ENCODE results near the gene NUCB2.
A peak's percentile ranks its signal among the peaks of the same experiment; 100 is the strongest.

Gene NUCB2

DNA sequence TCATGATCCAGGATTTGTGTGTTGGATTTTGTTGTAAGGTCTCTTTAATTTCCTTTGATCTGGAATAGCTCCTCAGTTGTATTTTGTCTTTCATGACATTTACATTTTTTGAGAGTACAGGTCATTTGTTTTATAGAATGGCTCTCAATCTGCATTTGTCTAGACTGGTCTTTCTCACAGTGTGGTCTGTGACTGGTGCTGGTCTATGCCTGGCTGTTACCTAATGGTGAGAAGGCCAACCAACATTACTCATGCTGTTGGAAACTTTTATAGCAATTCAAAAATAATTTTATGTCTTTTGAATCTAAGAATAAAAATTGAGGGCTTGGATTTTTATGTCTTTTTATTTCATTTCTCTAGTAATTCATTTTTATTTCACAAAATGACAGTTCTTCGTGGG lies 71.1 kb downstream of the NUCB2 start:
- Histone ChIP-seq H3K4me1 (ENCODE audit: insufficient read depth, low read length) (peaks cover 5% of the 10 kb centered on the region), H3K27me3 (ENCODE audit: control insufficient read depth in 1 of 2, insufficient read depth in 2 of 2, low read length in 2 of 2) (no peaks in the 10 kb centered on the region), H3K9ac (ENCODE audit: low read length) (no peak overlapping the region), H3K4me3 (ENCODE audit: low read depth in 1 of 2, low read length in 2 of 2) (no peak overlapping the region), H3K9me3 (ENCODE audit: low read length) (no peaks in the 10 kb centered on the region), H3K27ac (ENCODE audit: low read depth, low read length) (no peak overlapping the region), H3K36me3 (ENCODE audit: insufficient read depth, low read length) (no peaks in the 10 kb centered on the region)

DNA sequence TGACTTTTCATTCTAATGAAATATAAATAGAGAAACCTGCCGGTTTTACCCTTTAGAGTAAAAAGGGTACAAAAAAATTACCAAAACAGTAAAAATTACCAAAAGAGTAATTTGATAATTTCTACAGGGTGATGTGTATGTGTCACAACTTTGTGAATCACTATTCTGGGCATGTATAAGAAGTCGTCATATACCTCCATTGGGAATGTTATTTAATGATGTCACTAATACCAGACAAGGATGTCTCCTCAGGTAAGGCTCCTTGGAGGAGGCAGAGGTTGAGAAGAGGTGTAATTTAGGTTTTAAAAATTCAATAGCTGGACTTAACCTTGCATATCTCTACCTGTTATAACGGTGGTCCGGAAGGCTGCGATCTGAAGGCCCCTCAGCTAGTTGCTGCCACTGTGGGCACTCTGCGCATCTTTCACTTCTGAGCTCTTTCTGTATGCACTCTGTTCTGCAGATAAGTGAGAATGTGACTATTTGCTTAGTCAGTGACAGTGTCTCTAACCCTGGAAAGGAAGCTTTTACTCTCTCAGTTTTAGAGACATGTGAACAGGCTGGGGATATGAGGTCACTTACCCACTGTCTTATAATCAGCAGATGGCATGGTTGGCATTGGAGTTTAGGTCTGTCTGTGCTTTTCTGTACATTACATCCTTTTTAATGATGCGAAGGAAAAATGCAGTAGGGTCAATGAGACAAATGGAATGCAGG lies 74.1 kb downstream of the NUCB2 start:
- H3K27ac ChIP-seq (ENCODE audit: low read depth, low read length), result no peak overlapping the region
- H3K4me3 ChIP-seq (ENCODE audit: low read depth in 1 of 2, low read length in 2 of 2), result no peak overlapping the region
- H3K9ac ChIP-seq (ENCODE audit: low read length), result no peak overlapping the region
- peaks cover 13% of the 10 kb centered on the region for H3K4me1 ChIP-seq (ENCODE audit: insufficient read depth, low read length)
- no peaks in the 10 kb centered on the region for H3K27me3 ChIP-seq (ENCODE audit: control insufficient read depth in 1 of 2, insufficient read depth in 2 of 2, low read length in 2 of 2)
- no peaks in the 10 kb centered on the region for H3K9me3 ChIP-seq (ENCODE audit: low read length)
- no peaks in the 10 kb centered on the region for H3K36me3 ChIP-seq (ENCODE audit: insufficient read depth, low read length)

DNA sequence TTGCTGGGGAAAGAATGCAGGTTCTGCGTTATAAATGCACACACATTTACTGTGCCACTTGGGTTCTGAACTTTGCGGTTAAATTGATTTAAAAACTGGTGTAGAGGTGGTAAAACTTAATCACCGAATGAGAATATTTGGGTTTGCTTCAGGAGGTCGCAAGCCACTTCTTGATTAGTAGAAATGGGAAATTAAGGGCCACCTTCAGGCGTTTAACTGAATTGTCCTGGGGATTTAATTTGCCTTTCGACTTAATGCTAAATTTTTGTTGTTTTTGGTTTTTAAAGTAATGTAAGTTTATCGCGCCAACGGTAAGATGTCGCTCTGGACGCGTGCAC lies 74.6 kb downstream of the NUCB2 start:
- H3K9me3 ChIP-seq (ENCODE audit: low read length), result no peaks in the 10 kb centered on the region
- H3K27me3 ChIP-seq (ENCODE audit: control insufficient read depth in 1 of 2, insufficient read depth in 2 of 2, low read length in 2 of 2), result no peaks in the 10 kb centered on the region
- peak overlapping the region; percentile 41 for H3K27ac ChIP-seq (ENCODE audit: low read depth, low read length)
- no peak overlapping the region for H3K9ac ChIP-seq (ENCODE audit: low read length)
- peak overlapping the region; percentile 57 to 78 for H3K4me3 ChIP-seq (ENCODE audit: low read depth in 1 of 2, low read length in 2 of 2)
- no peaks in the 10 kb centered on the region for H3K36me3 ChIP-seq (ENCODE audit: insufficient read depth, low read length)
- peaks cover 13% of the 10 kb centered on the region for H3K4me1 ChIP-seq (ENCODE audit: insufficient read depth, low read length)

DNA sequence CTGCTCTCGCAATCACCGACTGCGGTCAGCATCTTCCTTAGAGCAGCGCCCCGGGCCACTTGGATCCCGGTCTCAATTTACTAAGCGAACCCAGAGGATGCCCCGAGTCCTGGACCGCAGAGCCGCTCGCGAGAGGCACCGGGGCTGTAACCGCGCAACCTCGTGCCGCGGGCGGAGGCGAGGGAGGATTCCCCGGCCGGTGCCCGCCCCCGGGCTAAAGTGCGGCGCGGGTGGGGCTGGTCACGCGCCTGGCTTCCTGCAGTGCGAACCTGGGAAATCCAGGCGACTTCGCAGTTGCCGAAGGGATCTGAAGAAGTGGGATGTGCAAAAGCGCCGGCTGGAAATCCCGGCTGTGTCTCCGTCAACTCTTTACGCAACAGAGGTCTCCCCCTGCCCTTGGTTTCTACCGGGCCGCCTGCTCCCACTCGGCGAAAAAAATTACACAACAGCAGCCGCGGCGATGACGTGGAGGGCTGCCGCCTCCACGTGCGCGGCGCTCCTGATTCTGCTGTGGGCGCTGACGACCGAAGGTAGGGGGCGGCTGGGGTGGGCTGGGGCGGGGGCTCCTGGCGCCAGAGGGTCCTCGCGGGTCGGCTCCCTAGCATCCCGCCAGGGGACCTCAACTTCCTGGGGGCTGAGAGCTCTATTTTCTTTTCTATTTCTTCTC lies 75.1 kb downstream of the NUCB2 start, which contains the start of gene NCR3LG1:
Gene NCR3LG1, plus strand, starts transcription at position 291 of the 667 bp plus-strand sequence. Its CDS starts 170 bp downstream, at position 461.
- peaks cover 13% of the 10 kb centered on the region for H3K4me1 ChIP-seq (ENCODE audit: insufficient read depth, low read length)
- H3K4me3 ChIP-seq (ENCODE audit: low read depth in 1 of 2, low read length in 2 of 2), result peak within 1 kb of the TSS; percentile 57 to 78
- H3K27me3 ChIP-seq (ENCODE audit: control insufficient read depth in 1 of 2, insufficient read depth in 2 of 2, low read length in 2 of 2), result no peaks in the 10 kb centered on the region
- no peaks in the 10 kb centered on the region for H3K9me3 ChIP-seq (ENCODE audit: low read length)
- peak within 1 kb of the TSS; percentile 41 for H3K27ac ChIP-seq (ENCODE audit: low read depth, low read length)
- H3K9ac ChIP-seq (ENCODE audit: low read length), result peak within 1 kb of the TSS; percentile 19
- H3K36me3 ChIP-seq (ENCODE audit: insufficient read depth, low read length), result no peaks in the 10 kb centered on the region

DNA sequence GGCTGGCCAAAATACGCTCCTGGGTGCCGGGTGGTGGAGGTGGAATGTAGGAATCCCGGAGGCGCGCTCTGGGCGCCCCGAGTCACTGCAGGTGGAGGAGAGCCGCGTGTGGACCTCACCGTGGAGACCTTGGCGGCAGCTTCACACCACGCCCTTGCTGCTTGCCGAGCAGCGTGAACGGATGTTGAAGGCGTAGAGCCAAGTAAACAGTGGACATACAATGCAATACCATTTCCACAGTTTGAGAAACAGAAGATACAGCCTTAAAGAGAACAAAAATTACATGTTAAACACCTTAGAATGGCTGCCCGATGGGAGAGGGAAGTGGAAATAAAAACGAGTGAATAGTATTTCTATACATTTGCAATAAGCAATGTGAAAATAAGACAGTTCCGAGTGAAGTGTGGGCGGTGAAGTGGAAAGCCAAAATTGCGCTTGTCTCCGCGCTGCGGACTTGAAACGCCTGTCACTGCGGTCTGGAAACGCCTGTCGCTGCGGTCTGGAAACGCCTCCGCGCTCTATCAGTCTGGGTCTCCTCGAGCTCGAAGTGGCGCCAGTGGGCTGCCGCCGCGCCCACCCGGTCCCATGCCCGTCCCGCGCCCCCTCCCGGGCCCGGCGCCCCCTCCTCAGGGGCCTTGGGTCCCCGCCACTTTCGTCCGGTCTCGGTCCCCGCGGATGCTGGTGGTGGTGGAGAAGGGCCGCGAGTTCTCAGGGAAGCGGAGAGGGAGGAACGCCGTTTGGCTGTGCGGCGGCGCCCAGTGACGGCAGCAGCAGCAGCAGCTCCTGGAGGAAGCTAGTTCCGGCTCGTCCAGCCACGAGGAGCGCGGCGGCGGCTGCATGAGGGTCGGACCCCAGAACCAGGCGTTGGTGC lies 76.6 kb downstream of the NUCB2 start:
- H3K36me3 ChIP-seq (ENCODE audit: insufficient read depth, low read length), result no peaks in the 10 kb centered on the region
- H3K9ac ChIP-seq (ENCODE audit: low read length), result peak overlapping the region; percentile 19
- peak overlapping the region; percentile 57 to 66 for H3K4me3 ChIP-seq (ENCODE audit: low read depth in 1 of 2, low read length in 2 of 2)
- no peaks in the 10 kb centered on the region for H3K27me3 ChIP-seq (ENCODE audit: control insufficient read depth in 1 of 2, insufficient read depth in 2 of 2, low read length in 2 of 2)
- no peaks in the 10 kb centered on the region for H3K9me3 ChIP-seq (ENCODE audit: low read length)
- H3K4me1 ChIP-seq (ENCODE audit: insufficient read depth, low read length), result peaks cover 13% of the 10 kb centered on the region
- H3K27ac ChIP-seq (ENCODE audit: low read depth, low read length), result peak overlapping the region; percentile 70

DNA sequence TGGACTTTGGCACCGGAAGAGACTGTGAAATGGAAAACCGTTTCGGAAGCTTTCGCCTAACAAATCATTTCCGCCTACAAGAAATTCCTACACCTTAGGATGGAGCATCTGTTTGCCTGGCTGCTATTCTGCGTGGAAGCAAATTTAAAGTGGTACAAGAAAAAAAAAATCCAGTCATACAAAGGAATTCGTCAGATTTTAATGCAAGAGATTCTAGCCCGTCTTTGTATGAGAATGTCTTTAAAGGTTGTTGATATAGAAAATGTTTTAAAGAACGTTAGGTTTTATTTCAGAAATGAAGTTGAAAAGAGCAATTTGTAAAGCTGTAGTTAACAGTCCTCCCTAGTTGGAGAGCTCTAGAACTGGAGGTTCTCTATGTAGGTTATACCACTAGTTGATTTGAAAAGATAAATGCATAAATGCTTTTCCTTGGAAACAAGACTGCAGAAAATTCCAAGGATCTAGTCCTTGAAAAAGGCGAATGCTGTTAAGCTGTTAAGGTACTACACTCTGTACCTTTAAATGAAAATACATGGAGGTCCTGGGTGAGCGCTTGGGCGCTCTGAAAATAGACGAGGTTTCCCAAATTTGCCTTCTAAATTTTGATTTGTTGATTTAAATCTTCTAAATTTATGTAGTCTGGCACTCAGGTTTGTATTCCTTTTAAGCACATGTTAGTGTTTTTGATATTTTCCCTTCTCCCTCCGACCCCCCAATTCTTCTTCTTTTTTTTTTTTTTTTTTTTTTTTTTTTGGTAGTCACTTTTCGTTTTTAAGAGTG lies 77.5 kb downstream of the NUCB2 start:
- no peaks in the 10 kb centered on the region for H3K9me3 ChIP-seq (ENCODE audit: low read length)
- H3K4me3 ChIP-seq (ENCODE audit: low read depth in 1 of 2, low read length in 2 of 2), result peak overlapping the region; percentile 57 to 66

DNA sequence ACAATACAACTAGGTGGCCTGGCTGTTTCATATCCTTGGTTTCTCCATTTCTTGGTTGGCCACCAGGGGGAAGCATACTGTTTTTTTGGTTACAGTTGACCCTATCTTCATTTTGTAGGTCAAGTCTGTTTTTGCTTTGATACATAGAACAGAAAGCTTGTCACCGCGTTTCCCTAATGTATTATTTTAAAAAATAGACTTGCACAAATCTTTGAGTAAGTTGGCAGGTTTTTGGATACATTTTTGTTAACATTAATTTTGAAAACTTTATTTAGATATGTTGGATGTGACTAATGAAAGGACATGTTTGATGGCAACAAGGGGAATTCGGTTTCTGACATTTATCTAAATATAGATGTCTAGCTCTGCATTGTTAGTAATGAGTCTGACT lies 78.1 kb downstream of the NUCB2 start:
- Histone ChIP-seq H3K27me3 (ENCODE audit: control insufficient read depth in 1 of 2, insufficient read depth in 2 of 2, low read length in 2 of 2) (no peaks in the 10 kb centered on the region), H3K9me3 (ENCODE audit: low read length) (no peaks in the 10 kb centered on the region), H3K4me3 (ENCODE audit: low read depth in 1 of 2, low read length in 2 of 2) (no peak overlapping the region), H3K27ac (ENCODE audit: low read depth, low read length) (no peak overlapping the region), H3K4me1 (ENCODE audit: insufficient read depth, low read length) (peaks cover 13% of the 10 kb centered on the region), H3K9ac (ENCODE audit: low read length) (no peak overlapping the region), H3K36me3 (ENCODE audit: insufficient read depth, low read length) (no peaks in the 10 kb centered on the region)

More for the DNA sequence above, 77.5 kb downstream of the NUCB2 start:
- Histone ChIP-seq H3K36me3 (ENCODE audit: insufficient read depth, low read length) (no peaks in the 10 kb centered on the region), H3K27me3 (ENCODE audit: control insufficient read depth in 1 of 2, insufficient read depth in 2 of 2, low read length in 2 of 2) (no peaks in the 10 kb centered on the region), H3K4me1 (ENCODE audit: insufficient read depth, low read length) (peaks cover 13% of the 10 kb centered on the region), H3K9ac (ENCODE audit: low read length) (no peak overlapping the region), H3K27ac (ENCODE audit: low read depth, low read length) (peak overlapping the region; percentile 70)

DNA sequence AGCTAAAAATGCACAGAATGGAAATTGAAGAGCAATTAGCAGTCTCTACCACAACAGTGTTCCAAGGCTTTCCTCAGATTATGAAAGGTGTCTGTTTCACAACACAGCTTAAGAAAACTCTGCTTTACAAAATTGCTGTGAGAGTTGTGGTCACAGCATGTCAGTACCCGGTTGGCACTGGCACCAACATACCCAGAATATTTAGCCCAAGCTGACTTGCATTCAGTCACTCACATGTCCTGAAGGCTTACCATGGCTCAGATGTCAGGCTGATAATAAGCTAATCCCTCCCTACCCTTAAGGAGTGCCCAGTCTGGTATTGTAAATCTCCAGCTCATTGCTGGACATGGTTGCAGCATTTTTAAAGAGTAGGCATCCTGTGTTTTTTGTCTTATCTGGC lies 90.0 kb downstream of the NUCB2 start:
- Histone ChIP-seq H3K9me3 (ENCODE audit: low read length) (peaks cover 12% of the 10 kb centered on the region), H3K27me3 (ENCODE audit: control insufficient read depth in 1 of 2, insufficient read depth in 2 of 2, low read length in 2 of 2) (no peaks in the 10 kb centered on the region), H3K27ac (ENCODE audit: low read depth, low read length) (no peak overlapping the region), H3K9ac (ENCODE audit: low read length) (no peak overlapping the region), H3K4me1 (ENCODE audit: insufficient read depth, low read length) (no peaks in the 10 kb centered on the region), H3K4me3 (ENCODE audit: low read depth in 1 of 2, low read length in 2 of 2) (no peak overlapping the region), H3K36me3 (ENCODE audit: insufficient read depth, low read length) (peaks cover 22% of the 10 kb centered on the region)

DNA sequence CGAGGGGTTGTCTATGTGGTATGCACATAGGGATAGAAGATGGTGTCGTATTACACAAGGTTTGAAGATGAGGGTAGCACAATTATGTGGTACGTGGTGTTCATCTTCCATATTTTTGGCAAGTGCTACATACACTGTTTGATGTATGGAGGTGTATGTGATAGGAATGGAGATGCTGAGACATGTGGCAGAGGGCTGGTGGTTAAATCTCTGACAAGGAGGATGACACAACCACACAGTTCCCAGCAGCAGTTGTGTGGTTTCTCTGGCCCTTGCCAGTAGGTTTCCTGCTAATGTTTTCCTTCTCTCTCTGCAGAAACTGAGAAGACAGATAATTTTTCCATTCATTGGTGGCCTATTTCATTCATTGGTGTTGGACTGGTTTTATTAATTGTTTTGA lies 92.0 kb downstream of the NUCB2 start:
- Histone ChIP-seq H3K9ac (ENCODE audit: low read length) (no peak overlapping the region), H3K9me3 (ENCODE audit: low read length) (peaks cover 32% of the 10 kb centered on the region), H3K36me3 (ENCODE audit: insufficient read depth, low read length) (peaks cover 29% of the 10 kb centered on the region), H3K4me3 (ENCODE audit: low read depth in 1 of 2, low read length in 2 of 2) (no peak overlapping the region), H3K27ac (ENCODE audit: low read depth, low read length) (no peak overlapping the region), H3K4me1 (ENCODE audit: insufficient read depth, low read length) (no peaks in the 10 kb centered on the region), H3K27me3 (ENCODE audit: control insufficient read depth in 1 of 2, insufficient read depth in 2 of 2, low read length in 2 of 2) (no peaks in the 10 kb centered on the region)

DNA sequence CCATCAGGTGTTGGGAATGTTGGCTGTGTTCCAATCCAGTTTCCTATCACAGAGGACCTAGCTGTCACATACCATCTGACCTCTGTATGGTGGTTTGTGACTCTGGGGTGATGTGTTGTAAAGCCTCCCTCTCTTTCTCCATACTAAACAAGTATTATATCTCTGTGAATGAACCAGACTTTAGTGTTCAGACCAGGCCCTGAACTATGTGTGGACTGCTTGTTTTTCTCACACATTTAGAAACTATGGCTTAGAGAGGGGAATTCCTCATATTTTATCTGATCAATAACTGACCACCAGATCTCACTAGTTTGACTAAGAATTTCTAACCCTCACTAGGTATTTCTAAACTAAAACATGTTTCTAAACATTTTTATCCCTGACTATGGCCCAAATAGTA lies 92.6 kb downstream of the NUCB2 start:
- Histone ChIP-seq H3K9me3 (ENCODE audit: low read length) (peaks cover 32% of the 10 kb centered on the region), H3K36me3 (ENCODE audit: insufficient read depth, low read length) (peaks cover 29% of the 10 kb centered on the region)

More for the DNA sequence above, 92.6 kb downstream of the NUCB2 start:
- Histone ChIP-seq H3K9ac (ENCODE audit: low read length) (no peak overlapping the region), H3K4me1 (ENCODE audit: insufficient read depth, low read length) (no peaks in the 10 kb centered on the region), H3K27ac (ENCODE audit: low read depth, low read length) (no peak overlapping the region), H3K4me3 (ENCODE audit: low read depth in 1 of 2, low read length in 2 of 2) (no peak overlapping the region), H3K27me3 (ENCODE audit: control insufficient read depth in 1 of 2, insufficient read depth in 2 of 2, low read length in 2 of 2) (no peaks in the 10 kb centered on the region)
